CD4-positive, alpha-beta T cell treated with Interleukin-10 for 1 hour (primary cell): Measurements from ENCODE around the gene CAPN15.
"Not testable (repeated sequence)": the region's sequence is repeated elsewhere in the genome, so short reads cannot be mapped to it uniquely, and the experiment has no call there.

ENCODE experiments used
- DNase-seq: peaks from one replicate; pipeline ENCODE4 v3.0.0-alpha.2; 2020

CAPN15 gene

GRCh38 chr16:595094-595528, 67.6 kb downstream of the CAPN15 start:
- DNase-seq, result no peak

- no peak for DNase-seq
These were observed 68.6 kb downstream of the CAPN15 start for GRCh38 chr16:595942-596735.

GRCh38 chr16:596736-597060, 69.2 kb downstream of the CAPN15 start:
- no peak for DNase-seq

GRCh38 chr16:597655-598054, 70.1 kb downstream of the CAPN15 start:
- DNase-seq, result not testable (repeated sequence)

GRCh38 chr16:598823-599739, 71.6 kb downstream of the CAPN15 start:
- DNase-seq, result no peak

- DNase-seq, result no peak
These were observed 73.3 kb downstream of the CAPN15 start for GRCh38 chr16:600781-601180.

- no peak for DNase-seq
These were observed 76.4 kb downstream of the CAPN15 start for GRCh38 chr16:603933-604332.
